Vagina (tissue), 2 donors: ENCODE results near the gene AMZ1. TPM values are rescaled to one million over a fixed set of nuclear protein-coding genes. Genes with fewer than 3 reads are reported as not detected.
A peak's percentile ranks its signal among the peaks of the same experiment; 100 is the strongest.

Source experiments
- DNase-seq, 2 donors: peaks; one replicate each; pipeline ENCODE4 v3.0.0-alpha.2; 2017; ENCODE audit errors: extremely low spot score in 2 of 2
- H3K27ac ChIP-seq: fragments of 200-600 bp; sonication (generic); one replicate; pipeline ENCODE4 v1.5.1; 2019
- H3K27me3 ChIP-seq: fragments of 200-600 bp; sonication (generic); one replicate; pipeline ENCODE4 v1.5.1; 2019
- H3K36me3 ChIP-seq, 2 donors: fragments of 200-600 bp; sonication (generic); one replicate each; pipeline ENCODE4 v1.5.1; 2017 to 2019
- H3K4me1 ChIP-seq: fragments of 200-600 bp; sonication (generic); one replicate; pipeline ENCODE4 v1.5.1; 2019
- H3K4me3 ChIP-seq, 2 donors: fragments of 200-600 bp; sonication (generic); 1 replicate in 1 of 2; 2 replicates in 1 of 2; pipeline ENCODE4 v1.5.1; 2016 to 2019
- H3K9me3 ChIP-seq: fragments of 200-600 bp; sonication (generic); one replicate; pipeline ENCODE4 v1.5.1; 2019
- POLR2A ChIP-seq, 2 donors: fragments of 450-650 bp; IDR thresholded peaks; one replicate each; pipeline ENCODE4 v1.6.1; 2017; ENCODE audit warnings: antibody characterized with exemption in 2 of 2, mild to moderate bottlenecking in 2 of 2, moderate library complexity in 2 of 2
- POLR2AphosphoS5 ChIP-seq, 2 donors: sonication (generic); formaldehyde crosslinking; IDR thresholded peaks; one replicate each; pipeline ENCODE4 v1.9.0; 2017; ENCODE audit warnings: antibody characterized with exemption in 2 of 2, mild to moderate bottlenecking in 2 of 2, low read depth in 1 of 2; ENCODE audit not compliant: insufficient read depth in 1 of 2
- intact Hi-C: fragments of 100-400 bp; cut with DNase I; formaldehyde crosslinking; loops from one replicate; pipeline ENCODE4 v1.15.1; 2023
- total RNA-seq: library from RNA; depleted of rRNA; stranded (reverse); fragments of >200 nt; gene quantifications from one replicate; pipeline ENCODE4 v1.2.3, GENCODE V29; 2016
- TF ChIP-seq, protein P1 (sequence below), 3 experiments: fragments of 450-650 bp in 2 of 3; fragments of 200-600 bp in 1 of 3; sonication (generic) in 1 of 3; IDR thresholded peaks; one replicate each; pipeline ENCODE4 v1.5.1; 2017 to 2019; ENCODE audit warnings: antibody characterized with exemption in 3 of 3, mild to moderate bottlenecking in 2 of 3, moderate library complexity in 2 of 3

AMZ1 gene
- total RNA-seq, 1 donor from 2014 or later, result 1.2 TPM

DNA sequence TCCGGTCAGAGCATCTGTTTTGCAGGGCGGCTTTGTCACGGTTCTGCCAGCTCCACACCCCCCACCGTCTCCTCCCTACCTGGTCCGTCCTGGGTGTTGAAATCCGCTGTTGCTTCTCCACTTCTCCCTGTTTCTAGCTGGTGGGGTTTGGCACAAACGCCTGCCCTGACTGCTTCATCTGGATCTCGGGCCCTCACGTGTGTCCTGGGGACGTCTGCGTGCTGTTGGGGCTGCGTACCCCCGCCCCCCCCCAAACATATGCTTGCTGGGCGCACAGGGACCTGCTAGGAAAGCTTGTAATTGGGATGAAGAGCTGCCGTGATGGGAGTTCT lies 11.3 kb downstream of the AMZ1 start:
- DNase-seq, result no peak
- intact Hi-C loops, result no loop called here
- Histone ChIP-seq H3K27ac (no peak overlapping the region), H3K27me3 (no peaks in the 10 kb centered on the region), H3K9me3 (no peaks in the 10 kb centered on the region), H3K4me1 (peaks cover 6% of the 10 kb centered on the region), H3K36me3 (no peaks in the 10 kb centered on the region), H3K4me3 (no peak overlapping the region)
- TF ChIP-seq, protein P1, sequence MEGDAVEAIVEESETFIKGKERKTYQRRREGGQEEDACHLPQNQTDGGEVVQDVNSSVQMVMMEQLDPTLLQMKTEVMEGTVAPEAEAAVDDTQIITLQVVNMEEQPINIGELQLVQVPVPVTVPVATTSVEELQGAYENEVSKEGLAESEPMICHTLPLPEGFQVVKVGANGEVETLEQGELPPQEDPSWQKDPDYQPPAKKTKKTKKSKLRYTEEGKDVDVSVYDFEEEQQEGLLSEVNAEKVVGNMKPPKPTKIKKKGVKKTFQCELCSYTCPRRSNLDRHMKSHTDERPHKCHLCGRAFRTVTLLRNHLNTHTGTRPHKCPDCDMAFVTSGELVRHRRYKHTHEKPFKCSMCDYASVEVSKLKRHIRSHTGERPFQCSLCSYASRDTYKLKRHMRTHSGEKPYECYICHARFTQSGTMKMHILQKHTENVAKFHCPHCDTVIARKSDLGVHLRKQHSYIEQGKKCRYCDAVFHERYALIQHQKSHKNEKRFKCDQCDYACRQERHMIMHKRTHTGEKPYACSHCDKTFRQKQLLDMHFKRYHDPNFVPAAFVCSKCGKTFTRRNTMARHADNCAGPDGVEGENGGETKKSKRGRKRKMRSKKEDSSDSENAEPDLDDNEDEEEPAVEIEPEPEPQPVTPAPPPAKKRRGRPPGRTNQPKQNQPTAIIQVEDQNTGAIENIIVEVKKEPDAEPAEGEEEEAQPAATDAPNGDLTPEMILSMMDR (IDR thresholded peaks at IDR 0.05), result no peak
- TF ChIP-seq POLR2A (IDR thresholded peaks at IDR 0.05) (no peak), POLR2AphosphoS5 (IDR thresholded peaks at IDR 0.05; ENCODE audit: insufficient read depth in 1 of 2, low read depth in 1 of 2) (no peak)

DNA sequence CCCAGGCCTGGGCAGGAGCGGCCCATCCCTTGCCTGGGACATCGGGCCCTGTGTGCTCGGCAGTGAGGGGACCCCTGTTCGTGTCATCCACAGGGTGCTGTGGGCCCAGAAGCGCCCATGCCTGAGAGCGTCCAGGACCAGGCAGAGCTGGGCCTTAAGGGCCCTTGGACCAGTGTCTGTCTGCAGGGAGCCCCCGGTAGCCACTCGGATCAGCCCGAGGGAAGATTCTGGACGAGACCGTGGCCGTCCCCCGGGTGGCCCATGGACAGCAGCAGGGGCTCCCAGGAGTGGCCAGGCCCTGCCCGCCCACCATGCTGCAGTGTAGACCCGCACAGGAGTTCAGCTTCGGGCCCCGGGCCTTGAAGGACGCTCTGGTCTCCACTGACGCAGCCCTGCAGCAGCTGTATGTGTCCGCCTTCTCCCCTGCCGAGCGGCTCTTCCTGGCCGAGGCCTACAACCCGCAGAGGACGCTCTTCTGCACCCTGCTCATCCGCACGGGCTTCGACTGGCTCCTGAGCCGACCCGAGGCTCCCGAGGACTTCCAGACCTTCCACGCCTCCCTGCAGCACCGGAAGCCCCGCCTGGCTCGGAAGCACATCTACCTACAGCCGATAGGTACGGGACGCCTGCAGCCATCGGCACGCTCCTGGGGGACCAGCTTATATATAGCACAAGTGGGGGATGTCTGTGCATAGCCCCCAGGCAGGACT lies 12.3 kb downstream of the AMZ1 start:
- DNase-seq, result no peak
- Histone ChIP-seq H3K4me1 (peaks cover 6% of the 10 kb centered on the region), H3K36me3 (no peaks in the 10 kb centered on the region), H3K27ac (no peak overlapping the region), H3K4me3 (no peak overlapping the region), H3K27me3 (no peaks in the 10 kb centered on the region), H3K9me3 (no peaks in the 10 kb centered on the region)
- intact Hi-C loops, result no loop called here
- TF ChIP-seq, protein P1 (IDR thresholded peaks at IDR 0.05), result no peak
- TF ChIP-seq POLR2AphosphoS5 (IDR thresholded peaks at IDR 0.05; ENCODE audit: insufficient read depth in 1 of 2, low read depth in 1 of 2) (no peak), POLR2A (IDR thresholded peaks at IDR 0.05) (no peak)

DNA sequence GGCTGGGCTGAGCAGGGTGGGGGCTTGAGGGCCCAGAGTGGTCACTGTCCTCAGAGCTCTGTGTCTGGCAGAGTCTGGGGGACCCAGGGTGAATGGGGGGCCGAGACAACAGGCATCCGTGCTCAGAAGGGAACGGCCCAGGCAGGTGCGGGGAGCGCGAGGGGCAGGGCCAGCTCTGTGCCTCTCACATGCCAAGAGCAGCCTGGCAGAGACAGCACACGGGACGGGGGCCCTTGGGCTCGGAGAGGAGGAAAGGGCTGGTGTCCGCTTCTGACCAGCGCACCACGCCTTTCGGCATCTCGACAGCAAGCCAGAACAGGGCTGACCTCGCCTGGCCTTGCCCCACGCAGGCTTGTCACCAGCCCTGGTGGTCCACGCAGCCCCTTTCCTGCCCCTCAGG lies 13.4 kb downstream of the AMZ1 start:
- no peaks in the 10 kb centered on the region for H3K27me3 ChIP-seq
- DNase-seq, result no peak
- intact Hi-C loops, result no loop called here
- peak overlapping the region; percentile 76 for H3K27ac ChIP-seq
- TF ChIP-seq POLR2A (IDR thresholded peaks at IDR 0.05) (no peak), POLR2AphosphoS5 (IDR thresholded peaks at IDR 0.05; ENCODE audit: insufficient read depth in 1 of 2, low read depth in 1 of 2) (no peak)
- TF ChIP-seq, protein P1 (IDR thresholded peaks at IDR 0.05), result no peak
- H3K9me3 ChIP-seq, result no peaks in the 10 kb centered on the region
- no peak overlapping the region for H3K4me3 ChIP-seq
- no peaks in the 10 kb centered on the region for H3K36me3 ChIP-seq
- H3K4me1 ChIP-seq, result peaks cover 6% of the 10 kb centered on the region

DNA sequence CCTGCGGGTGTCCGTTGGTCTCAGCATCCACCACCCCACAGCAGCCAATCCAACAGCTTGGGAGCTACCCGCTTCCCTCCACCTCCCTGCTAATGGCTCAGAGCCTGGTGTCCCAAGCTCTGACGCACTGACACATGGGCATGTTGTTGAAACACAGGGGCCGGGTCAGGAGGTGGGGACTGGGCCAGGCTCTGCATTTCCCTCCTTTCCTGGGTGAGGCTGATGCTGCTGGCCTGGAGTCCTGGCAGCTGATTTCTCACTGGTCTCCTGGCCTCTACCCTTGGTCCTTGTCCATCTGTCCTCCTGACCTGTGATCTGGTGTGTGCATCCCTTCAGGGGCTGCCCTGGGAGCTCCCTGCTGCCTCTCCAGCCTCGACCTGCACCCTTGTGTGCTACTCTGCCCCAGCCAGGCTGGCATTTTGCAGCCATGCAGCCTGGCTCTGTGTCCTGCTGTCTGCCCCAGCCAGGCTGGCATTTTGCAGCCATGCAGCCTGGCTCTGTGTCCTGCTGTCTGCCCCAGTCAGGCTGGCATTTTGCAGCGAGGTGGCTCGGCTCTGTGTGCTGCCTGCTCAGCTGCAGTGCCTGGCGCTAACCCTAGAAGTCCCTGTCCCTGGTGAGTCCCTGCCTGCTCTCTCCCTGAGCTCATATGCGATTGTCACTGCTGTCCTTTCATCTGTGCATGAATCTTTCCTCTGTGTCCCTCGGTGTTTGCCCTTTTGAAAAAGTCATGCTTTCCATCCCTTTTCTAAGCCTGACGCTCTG lies 14.0 kb downstream of the AMZ1 start:
- DNase-seq, result peak in 1 of 2 donors; percentile 92
- intact Hi-C loops, result no loop called here
- Histone ChIP-seq H3K4me3 (no peak overlapping the region), H3K4me1 (peaks cover 6% of the 10 kb centered on the region), H3K27me3 (no peaks in the 10 kb centered on the region), H3K9me3 (no peaks in the 10 kb centered on the region), H3K36me3 (no peaks in the 10 kb centered on the region), H3K27ac (peak overlapping the region; percentile 76)
- peak; percentile 47 to 81 for TF ChIP-seq POLR2AphosphoS5 (IDR thresholded peaks at IDR 0.05; ENCODE audit: insufficient read depth in 1 of 2, low read depth in 1 of 2)
- TF ChIP-seq, protein P1 (IDR thresholded peaks at IDR 0.05), result no peak

DNA sequence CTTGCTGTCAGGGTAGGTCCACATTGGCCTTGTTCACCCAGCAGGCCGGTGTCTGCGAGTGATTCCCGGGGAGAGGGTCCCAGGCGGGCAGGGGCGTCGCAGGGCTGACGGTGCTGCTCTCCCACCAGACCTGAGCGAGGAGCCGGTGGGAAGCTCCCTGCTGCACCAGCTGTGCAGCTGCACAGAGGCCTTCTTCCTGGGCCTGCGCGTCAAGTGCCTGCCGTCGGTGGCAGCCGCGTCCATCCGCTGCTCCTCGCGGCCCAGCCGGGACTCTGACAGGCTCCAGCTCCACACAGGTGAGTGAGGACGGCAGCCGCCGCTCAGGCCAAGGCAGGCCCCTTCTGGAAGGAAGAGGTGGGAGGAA lies 14.6 kb downstream of the AMZ1 start:
- Histone ChIP-seq H3K27me3 (no peaks in the 10 kb centered on the region), H3K4me1 (peaks cover 6% of the 10 kb centered on the region), H3K27ac (peak overlapping the region; percentile 76), H3K36me3 (no peaks in the 10 kb centered on the region), H3K9me3 (no peaks in the 10 kb centered on the region), H3K4me3 (no peak overlapping the region)
- DNase-seq, result no peak
- intact Hi-C loops, result no loop called here
- TF ChIP-seq POLR2A (IDR thresholded peaks at IDR 0.05) (no peak), POLR2AphosphoS5 (IDR thresholded peaks at IDR 0.05; ENCODE audit: insufficient read depth in 1 of 2, low read depth in 1 of 2) (no peak)
- TF ChIP-seq, protein P1 (IDR thresholded peaks at IDR 0.05), result no peak
